Measurements from ENCODE around the gene TSPAN4. TPM values are rescaled to one million over a fixed set of nuclear protein-coding genes. Genes with fewer than 3 reads are reported as not detected.

The TSPAN4 gene
- total RNA-seq, 4 donors from 2014 or later = 81.4 to 156 (median 129) TPM

DNA sequence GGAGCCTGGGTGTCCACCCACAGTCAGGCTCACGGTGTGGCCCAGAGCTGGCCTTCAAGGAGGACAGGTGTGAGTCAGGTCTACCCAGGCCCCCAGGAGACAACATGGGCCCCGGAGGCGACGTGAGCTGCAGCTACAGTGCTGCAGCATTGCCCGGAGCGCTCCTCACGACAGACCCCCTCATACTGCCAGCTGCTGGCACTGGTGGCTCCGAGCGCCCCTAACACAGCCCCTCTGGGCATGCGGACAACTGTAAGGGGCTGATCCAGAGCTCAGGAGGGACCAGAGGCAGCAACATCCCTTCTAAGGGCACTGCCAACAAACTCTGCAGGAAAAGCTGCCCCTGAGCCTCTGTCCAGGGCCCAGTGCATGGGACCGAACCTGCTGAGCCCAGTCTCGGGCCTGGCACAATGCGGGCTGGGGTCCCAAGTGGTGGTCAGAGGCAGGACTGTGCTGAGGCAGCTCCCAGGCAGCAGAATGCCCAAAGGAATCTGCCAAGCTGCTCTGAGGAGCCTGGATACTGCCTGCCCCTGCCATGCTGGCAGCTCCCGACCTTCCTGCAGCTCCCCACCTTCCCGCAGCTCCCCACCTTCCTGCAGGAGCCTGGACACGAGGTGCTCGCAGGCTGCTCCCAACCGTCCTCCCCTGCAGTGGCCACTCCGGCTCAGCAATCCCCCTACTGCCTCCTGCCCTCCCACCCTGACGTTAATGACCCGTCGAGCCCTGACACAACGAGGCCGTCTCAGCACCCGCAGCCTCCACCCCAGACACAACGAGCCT lies 52.9 kb downstream of the TSPAN4 start:
- Histone ChIP-seq H3K4me3 (no peak overlapping the region), H3K4me1 (peaks cover 0 to 15% (median 9%) of the 10 kb centered on the region in 4 donors), H3K36me3 (peaks cover 13 to 58% (median 44%) of the 10 kb centered on the region in 4 donors), H3K27me3 (no peaks in the 10 kb centered on the region), H3K9me3 (no peaks in the 10 kb centered on the region), H3K27ac (replicated peaks in 1 of 4) (no peak overlapping the region)
- 89% methylated on average over 22 of the region's 26 CpGs for WGBS
- TF ChIP-seq, protein P1, sequence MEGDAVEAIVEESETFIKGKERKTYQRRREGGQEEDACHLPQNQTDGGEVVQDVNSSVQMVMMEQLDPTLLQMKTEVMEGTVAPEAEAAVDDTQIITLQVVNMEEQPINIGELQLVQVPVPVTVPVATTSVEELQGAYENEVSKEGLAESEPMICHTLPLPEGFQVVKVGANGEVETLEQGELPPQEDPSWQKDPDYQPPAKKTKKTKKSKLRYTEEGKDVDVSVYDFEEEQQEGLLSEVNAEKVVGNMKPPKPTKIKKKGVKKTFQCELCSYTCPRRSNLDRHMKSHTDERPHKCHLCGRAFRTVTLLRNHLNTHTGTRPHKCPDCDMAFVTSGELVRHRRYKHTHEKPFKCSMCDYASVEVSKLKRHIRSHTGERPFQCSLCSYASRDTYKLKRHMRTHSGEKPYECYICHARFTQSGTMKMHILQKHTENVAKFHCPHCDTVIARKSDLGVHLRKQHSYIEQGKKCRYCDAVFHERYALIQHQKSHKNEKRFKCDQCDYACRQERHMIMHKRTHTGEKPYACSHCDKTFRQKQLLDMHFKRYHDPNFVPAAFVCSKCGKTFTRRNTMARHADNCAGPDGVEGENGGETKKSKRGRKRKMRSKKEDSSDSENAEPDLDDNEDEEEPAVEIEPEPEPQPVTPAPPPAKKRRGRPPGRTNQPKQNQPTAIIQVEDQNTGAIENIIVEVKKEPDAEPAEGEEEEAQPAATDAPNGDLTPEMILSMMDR (IDR thresholded peaks at IDR 0.05) = no peak
- TF ChIP-seq POLR2A (IDR thresholded peaks at IDR 0.05; ENCODE audit: low read depth) (no peak), EP300 (IDR thresholded peaks at IDR 0.05) (no peak), POLR2AphosphoS5 (IDR thresholded peaks at IDR 0.05) (no peak)
- intact Hi-C loops (cut with DNase I) = no loop called here
- DNase-seq (ENCODE audit: extremely low spot score) = no peak

DNA sequence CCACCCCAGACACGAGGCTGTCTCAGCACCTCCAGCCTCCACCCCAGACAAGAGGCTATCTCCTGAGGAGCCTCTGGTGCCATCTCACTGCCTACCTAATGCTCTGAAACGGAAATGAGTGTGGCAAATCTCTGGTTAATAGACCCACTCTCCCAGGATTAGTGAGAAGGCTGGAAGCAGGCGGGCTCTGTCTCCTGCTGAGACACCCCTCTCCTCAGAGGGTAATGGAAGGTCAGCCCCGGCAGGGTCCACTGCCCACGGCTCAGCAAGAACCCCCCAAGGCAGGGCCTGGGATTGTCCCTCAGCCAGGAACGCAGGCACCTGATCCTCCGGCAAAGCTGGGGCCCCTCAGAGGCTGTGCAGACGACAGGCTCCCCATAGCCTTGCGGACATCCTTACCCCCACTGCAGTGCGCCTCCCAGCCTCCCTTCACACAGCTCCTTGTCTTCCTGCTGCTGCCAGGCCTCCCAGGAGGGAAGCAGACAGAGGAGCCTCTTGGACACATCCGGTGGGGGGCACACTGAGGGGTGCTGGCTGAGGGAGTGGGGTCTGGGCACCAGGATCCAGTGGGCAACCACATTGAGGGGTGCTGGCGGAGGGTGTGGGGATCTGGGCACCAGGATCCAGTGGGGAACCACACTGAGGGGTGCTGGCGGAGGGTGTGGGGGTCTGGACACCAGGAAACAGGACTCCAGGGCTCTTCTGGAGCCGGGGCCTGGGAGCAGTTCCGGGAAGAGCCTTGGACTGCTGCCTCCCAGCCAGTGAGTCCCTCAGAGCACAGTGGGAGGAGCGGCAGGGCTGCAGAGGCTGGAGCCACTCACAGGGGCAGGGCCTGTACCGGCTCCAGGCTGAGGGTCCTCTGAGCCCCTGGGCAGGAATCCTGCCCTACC lies 54.8 kb downstream of the TSPAN4 start:
- no peak for TF ChIP-seq POLR2AphosphoS5 (IDR thresholded peaks at IDR 0.05)
- TF ChIP-seq, protein P1 (IDR thresholded peaks at IDR 0.05) = no peak
- TF ChIP-seq EP300 (IDR thresholded peaks at IDR 0.05) = no peak
- TF ChIP-seq POLR2A (IDR thresholded peaks at IDR 0.05; ENCODE audit: low read depth) = no peak
- Histone ChIP-seq H3K9me3 (no peaks in the 10 kb centered on the region), H3K4me3 (no peak overlapping the region), H3K4me1 (peaks cover 0 to 15% (median 9%) of the 10 kb centered on the region in 4 donors), H3K36me3 (peaks cover 31 to 64% (median 56%) of the 10 kb centered on the region in 4 donors), H3K27ac (replicated peaks in 1 of 4) (no peak overlapping the region), H3K27me3 (no peaks in the 10 kb centered on the region)
- DNase-seq (ENCODE audit: extremely low spot score) = no peak
- WGBS = 73% methylated on average over 15 of the region's 17 CpGs
- intact Hi-C loops (cut with DNase I) = no loop called here

- Histone ChIP-seq H3K27me3 (no peaks in the 10 kb centered on the region), H3K4me1 (peaks cover 0 to 15% (median 9%) of the 10 kb centered on the region in 4 donors), H3K27ac (replicated peaks in 1 of 4) (no peak overlapping the region), H3K36me3 (peaks cover 35 to 67% (median 59%) of the 10 kb centered on the region in 4 donors), H3K4me3 (no peak overlapping the region), H3K9me3 (no peaks in the 10 kb centered on the region)
- 31% methylated on average over 9 of the region's 10 CpGs for WGBS
- DNase-seq (ENCODE audit: extremely low spot score) = no peak
- TF ChIP-seq, protein P1 (IDR thresholded peaks at IDR 0.05) = no peak
- TF ChIP-seq POLR2AphosphoS5 (IDR thresholded peaks at IDR 0.05) (no peak), EP300 (IDR thresholded peaks at IDR 0.05) (no peak), POLR2A (IDR thresholded peaks at IDR 0.05; ENCODE audit: low read depth) (no peak)
- intact Hi-C loops (cut with DNase I) = no loop called here
Measured at GRCh38 chr11:898143-898511, 55.5 kb downstream of the TSPAN4 start.

- intact Hi-C loops (cut with DNase I) = no loop called here
- 97% methylated on average over 7 of the region's 22 CpGs for WGBS
- TF ChIP-seq EP300 (IDR thresholded peaks at IDR 0.05) (no peak), POLR2AphosphoS5 (IDR thresholded peaks at IDR 0.05) (no peak), POLR2A (IDR thresholded peaks at IDR 0.05; ENCODE audit: low read depth) (no peak)
- TF ChIP-seq, protein P1 (IDR thresholded peaks at IDR 0.05) = peak in 2 of 3 experiments; percentile 19 to 29
- peaks cover 35 to 72% (median 65%) of the 10 kb centered on the region in 4 donors for H3K36me3 ChIP-seq
- peaks cover 0 to 15% (median 9%) of the 10 kb centered on the region in 4 donors for H3K4me1 ChIP-seq
- no peak for DNase-seq (ENCODE audit: extremely low spot score)
- H3K4me3 ChIP-seq = no peak overlapping the region
- no peaks in the 10 kb centered on the region for H3K27me3 ChIP-seq
- no peaks in the 10 kb centered on the region for H3K9me3 ChIP-seq
- no peak overlapping the region for H3K27ac ChIP-seq (replicated peaks in 1 of 4)
Measured at GRCh38 chr11:898540-899190, 56.0 kb downstream of the TSPAN4 start.

Data from esophagus muscularis mucosa (tissue), 4 donors.